Stomach (tissue), 4 donors: ENCODE data around the gene AVL9.

Experiments
- CTCF ChIP-seq, 7 experiments: fragments of 450-650 bp in 4 of 7; fragments of 200-600 bp in 3 of 7; sonication (generic) in 3 of 7; IDR thresholded peaks; one replicate each; pipeline ENCODE4 v1.5.1; 2016 to 2019; ENCODE audit warnings: antibody characterized with exemption in 7 of 7, control low read depth in 2 of 7, mild to moderate bottlenecking in 1 of 7
- EP300 ChIP-seq: sonication (generic); formaldehyde crosslinking; IDR thresholded peaks from one replicate; pipeline ENCODE4 v1.6.1; 2017; ENCODE audit warnings: antibody characterized with exemption
- POLR2A ChIP-seq, 4 donors: fragments of 450-650 bp; IDR thresholded peaks; one replicate each; pipeline ENCODE4 v1.6.1; 2016; ENCODE audit warnings: antibody characterized with exemption in 4 of 4, control low read depth in 2 of 4, mild to moderate bottlenecking in 1 of 4, moderate library complexity in 1 of 4

GRCh38 chr7:32569388-32570289, 74.3 kb downstream of the AVL9 start:
- TF ChIP-seq POLR2A (IDR thresholded peaks at IDR 0.05) (no peak), CTCF (IDR thresholded peaks at IDR 0.05) (no peak), EP300 (no peak)
